ENCODE measurements around the gene KCNJ1.

KCNJ1 gene

GRCh38 chr11:128819198-128819597 is 47.9 kb downstream of the KCNJ1 start:
- DNase-seq: no peak

GRCh38 chr11:128814856-128815705 is 52.0 kb downstream of the KCNJ1 start:
- DNase-seq: no peak

GRCh38 chr11:128813729-128814128 is 53.4 kb downstream of the KCNJ1 start:
- DNase-seq: no peak

GRCh38 chr11:128810784-128811514 is 56.1 kb downstream of the KCNJ1 start:
- DNase-seq: no peak

- no peak for DNase-seq
Observed at GRCh38 chr11:128809128-128809527, 58.0 kb downstream of the KCNJ1 start.

GRCh38 chr11:128807909-128808308 is 59.2 kb downstream of the KCNJ1 start:
- no peak for DNase-seq

GRCh38 chr11:128806506-128807261 is 60.4 kb downstream of the KCNJ1 start:
- DNase-seq: no peak

GRCh38 chr11:128804481-128804880 is 62.6 kb downstream of the KCNJ1 start:
- DNase-seq: no peak

GRCh38 chr11:128803449-128804245 is 63.4 kb downstream of the KCNJ1 start:
- DNase-seq: no peak

- DNase-seq: no peak
Observed at GRCh38 chr11:128803011-128803410, 64.1 kb downstream of the KCNJ1 start.

GRCh38 chr11:128802358-128802981 is 64.6 kb downstream of the KCNJ1 start:
- peak; percentile 23 for DNase-seq

- no peak for DNase-seq
Observed at GRCh38 chr11:128800871-128801417, 66.2 kb downstream of the KCNJ1 start.

- no peak for DNase-seq
Observed at GRCh38 chr11:128796270-128796669, 70.8 kb downstream of the KCNJ1 start.

GRCh38 chr11:128790196-128790595 is 76.9 kb downstream of the KCNJ1 start:
- no peak for DNase-seq

- DNase-seq: no peak
Observed at GRCh38 chr11:128789497-128790150, 77.5 kb downstream of the KCNJ1 start.

Measured in NCI-H69 (cell line).